Pancreas (tissue), 10 donors: ENCODE data around the gene DLG3. TPM values are rescaled to one million over a fixed set of nuclear protein-coding genes. Genes with fewer than 3 reads are reported as not detected.

Experiments
- ATAC-seq, 4 donors: fragments of 200-7000 bp; cut with Tn5 transposase; one replicate each; pipeline versions ENCODE4 v1.8.0 to v1.9.1; 2020; ENCODE audit warnings: mild to moderate bottlenecking in 4 of 4, moderate library complexity in 4 of 4
- DNase-seq, 6 donors: peaks; one replicate each; pipeline ENCODE4 v3.0.0-alpha.2; 2020
- FAIRE-seq: peaks from 2 replicates; lab custom pipeline; 2012; peaks lifted over from hg19 to GRCh38; lab: Jason Lieb, UNC
- H3K27ac ChIP-seq, 4 donors: fragments of 200-600 bp; sonication (generic); 1 replicate in 3 of 4; 2 replicates in 1 of 4; pipeline versions ENCODE4 v1.5.0 to v1.8.0; 2020
- H3K27me3 ChIP-seq, 4 donors: fragments of 200-600 bp; one replicate each; pipeline ENCODE4 v1.8.0; 2021
- H3K36me3 ChIP-seq, 3 donors: fragments of 200-600 bp; sonication (generic) in 1 of 3; one replicate each; pipeline versions ENCODE4 v1.5.0 to v1.8.0; 2020 to 2021
- H3K4me1 ChIP-seq, 3 donors: fragments of 200-600 bp; one replicate each; pipeline ENCODE4 v1.8.0; 2021
- H3K4me3 ChIP-seq, 4 donors: fragments of 200-600 bp; sonication (generic) in 2 of 4; one replicate each; pipeline versions ENCODE4 v1.5.0 to v1.8.0; 2020 to 2021
- H3K9me3 ChIP-seq, 4 donors: fragments of 200-600 bp; one replicate each; pipeline ENCODE4 v1.8.0; 2021
- CTCF ChIP-seq, 4 donors: fragments of 200-600 bp; sonication (generic) in 3 of 4; IDR thresholded peaks; one replicate each; pipeline versions ENCODE4 v1.5.0 to v1.8.0; 2021; ENCODE audit warnings: antibody characterized with exemption in 4 of 4
- WGBS, 2 donors: extraction: QIAGEN DNeasy Blood & Tissue Kit; methylation state at CpG; one replicate each; pipeline ENCODE4 v1.1.7; 2013; 5-methylcytosine and 5-hydroxymethylcytosine counted together
- intact Hi-C, 3 donors: fragments of 100-400 bp; cut with DNase I; formaldehyde crosslinking; loops; one replicate each; pipeline versions ENCODE4 v1.11.1 to v1.14.2; 2022
- polyA plus RNA-seq, 2 donors: library from polyadenylated mRNA; stranded (reverse); fragments of 200-250 nt; gene quantifications; one replicate each; pipeline ENCODE4 v1.2.3, GENCODE V29; 2013
- total RNA-seq, 6 donors: library from RNA; stranded (reverse); fragmentation: NEBNext Ultra II Directional in 4 of 6; extraction: Animal tissue kit (Norgen Biotek cat#: 25700) in 4 of 6; gene quantifications; one replicate each; pipeline versions ENCODE4 v1.2.1 to v1.2.4, GENCODE V29; 2021 to 2023
- donor health status: healthy with polysubstance abuse.
- donor health status: DM: no; HTN: no; CAD: no; lungs with moderate emphysema.
- donor health status: DM: no; HTN: no; CAD: no.
- donor health status: control.
- donor health status: control.
- donor health status: Bipolar disorder and iron deficiency.
- donor health status: DM: yes; HTN: yes; CAD: no.
- donor health status: DM: no; HTN: no; CAD: no.
- donor health status: DM: no; HTN: no; CAD: no.
- donor health status: DM: yes; HTN: yes; CAD: no.

DLG3 gene
- total and polyA plus RNA-seq, 8 donors: 18.7 to 55.7 (median 43.2) TPM

GRCh38 chrX:70552130-70552704 lies 107.6 kb downstream of the DLG3 start:
- FAIRE-seq: peak; percentile 34
- Histone ChIP-seq H3K9me3 (no peaks in the 10 kb centered on the region), H3K27me3 (no peaks in the 10 kb centered on the region), H3K4me1 (peaks cover 3 to 14% (median 13%) of the 10 kb centered on the region in 3 donors), H3K36me3 (no peaks in the 10 kb centered on the region), H3K27ac (peak overlapping the region in 2 of 4 donors; percentile 23 to 30), H3K4me3 (peak overlapping the region in 2 of 4 donors; percentile 6 to 14)
- WGBS, 2 donors: 24 to 30% methylated on average over 7 of the region's 7 CpGs
- TF ChIP-seq CTCF (IDR thresholded peaks at IDR 0.05): no peak
- DNase-seq: peak in 1 of 6 donors; percentile 2
- intact Hi-C loops: loop anchor here in 1 of 3 donors (10.0 kb wide), 1 partner anchor 107 kb away; the partner anchor contains the start of gene DLG3
- ATAC-seq: peak in 2 of 4 donors; percentile 37 to 59

- intact Hi-C loops: loop anchor here in 1 of 3 donors (10.0 kb wide), 1 partner anchor 109 kb away; the partner anchor contains the start of gene DLG3
- Histone ChIP-seq H3K9me3 (no peaks in the 10 kb centered on the region), H3K4me3 (no peak overlapping the region), H3K27me3 (no peaks in the 10 kb centered on the region), H3K27ac (peak overlapping the region in 2 of 4 donors; percentile 30 to 34), H3K4me1 (peaks cover 3 to 14% (median 13%) of the 10 kb centered on the region in 3 donors), H3K36me3 (no peaks in the 10 kb centered on the region)
- ATAC-seq: peak; percentile 48 to 78 (median 64)
- peak; percentile 56 for FAIRE-seq
- no peak for TF ChIP-seq CTCF (IDR thresholded peaks at IDR 0.05)
- no peak for DNase-seq
- 45 to 47% methylated on average over 1 of the region's 1 CpG for WGBS, 2 donors
These were observed 108.9 kb downstream of the DLG3 start for GRCh38 chrX:70553516-70553915.

- 1 to 14% methylated on average over 2 of the region's 2 CpGs for WGBS, 2 donors
- DNase-seq (no peak), FAIRE-seq (peak; percentile 96), ATAC-seq (peak; percentile 71 to 85 (median 80))
- H3K27me3 ChIP-seq: no peaks in the 10 kb centered on the region
- H3K27ac ChIP-seq: peak overlapping the region in 2 of 4 donors; percentile 30 to 34
- H3K4me3 ChIP-seq: no peak overlapping the region
- intact Hi-C loops: loop anchor here in 1 of 3 donors (10.0 kb wide), 1 partner anchor 109 kb away; the partner anchor contains the start of gene DLG3
- H3K9me3 ChIP-seq: no peaks in the 10 kb centered on the region
- TF ChIP-seq CTCF (IDR thresholded peaks at IDR 0.05): no peak
- no peaks in the 10 kb centered on the region for H3K36me3 ChIP-seq
- peaks cover 3 to 14% (median 13%) of the 10 kb centered on the region in 3 donors for H3K4me1 ChIP-seq
These were observed 109.4 kb downstream of the DLG3 start for GRCh38 chrX:70554081-70554480.

GRCh38 chrX:70554523-70554922 lies 109.9 kb downstream of the DLG3 start:
- no peak for TF ChIP-seq CTCF (IDR thresholded peaks at IDR 0.05)
- FAIRE-seq: peak; percentile 29

More at GRCh38 chrX:70554523-70554922, 109.9 kb downstream of the DLG3 start:
- WGBS, 2 donors: 1 to 7% methylated on average over 2 of the region's 2 CpGs
- Histone ChIP-seq H3K36me3 (no peaks in the 10 kb centered on the region), H3K27me3 (no peaks in the 10 kb centered on the region), H3K9me3 (no peaks in the 10 kb centered on the region), H3K27ac (no peak overlapping the region), H3K4me1 (peaks cover 3 to 14% (median 13%) of the 10 kb centered on the region in 3 donors), H3K4me3 (no peak overlapping the region)
- ATAC-seq (peak in 3 of 4 donors; percentile 4 to 52 (median 30)), DNase-seq (no peak)
- intact Hi-C loops: loop anchor here in 1 of 3 donors (10.0 kb wide), 1 partner anchor 110 kb away; the partner anchor contains the start of gene DLG3
